NCI-H748 treated with DMSO at 0.1 percent for 48 hours (cell line): Measurements from ENCODE around the gene SHC1.

Experiments
- DNase-seq: peaks from one replicate; lab custom pipeline; 2025; lab: John Stamatoyannopoulos, UW

SHC1 gene

GRCh38 chr1:154973344-154974101, 3.0 kb upstream of the SHC1 start:
- DNase-seq = peak; percentile 90

GRCh38 chr1:154972517-154973343, 2.2 kb upstream of the SHC1 start:
- no peak for DNase-seq

- DNase-seq = no peak
These were observed 1.6 kb upstream of the SHC1 start for GRCh38 chr1:154972213-154972516.

GRCh38 chr1:154971341-154971998, 923 bp upstream of the SHC1 start:
- no peak for DNase-seq

GRCh38 chr1:154969860-154970452, 591 bp downstream of the SHC1 start:
- DNase-seq = no peak

- no peak for DNase-seq
These were observed 1.3 kb downstream of the SHC1 start for GRCh38 chr1:154969246-154969645.

DNA sequence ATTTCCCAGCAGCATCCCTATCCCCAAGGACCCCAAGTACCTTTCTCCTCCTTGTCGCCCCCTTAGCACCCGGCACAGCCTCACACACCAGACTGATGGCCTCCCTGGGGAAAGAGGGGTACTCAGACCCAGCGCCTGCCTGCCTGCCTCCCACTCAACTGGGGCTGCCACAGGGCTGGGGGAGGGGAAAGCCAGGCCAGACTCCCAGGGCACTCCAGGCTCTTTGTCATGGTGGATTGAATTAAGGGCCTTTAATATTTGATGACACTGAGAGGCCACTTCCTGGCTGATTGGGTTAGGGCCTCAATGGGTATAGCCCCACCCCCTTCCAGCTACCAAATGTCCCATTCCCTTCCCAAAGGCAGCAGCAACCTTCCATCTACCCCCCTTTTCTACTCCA, 1.8 kb downstream of the SHC1 start:
- no peak for DNase-seq

- DNase-seq = no peak
These were observed 3.1 kb downstream of the SHC1 start for GRCh38 chr1:154967331-154967950.

GRCh38 chr1:154966111-154966510, 4.4 kb downstream of the SHC1 start:
- no peak for DNase-seq

GRCh38 chr1:154964359-154964758, 6.2 kb downstream of the SHC1 start:
- no peak for DNase-seq

DNA sequence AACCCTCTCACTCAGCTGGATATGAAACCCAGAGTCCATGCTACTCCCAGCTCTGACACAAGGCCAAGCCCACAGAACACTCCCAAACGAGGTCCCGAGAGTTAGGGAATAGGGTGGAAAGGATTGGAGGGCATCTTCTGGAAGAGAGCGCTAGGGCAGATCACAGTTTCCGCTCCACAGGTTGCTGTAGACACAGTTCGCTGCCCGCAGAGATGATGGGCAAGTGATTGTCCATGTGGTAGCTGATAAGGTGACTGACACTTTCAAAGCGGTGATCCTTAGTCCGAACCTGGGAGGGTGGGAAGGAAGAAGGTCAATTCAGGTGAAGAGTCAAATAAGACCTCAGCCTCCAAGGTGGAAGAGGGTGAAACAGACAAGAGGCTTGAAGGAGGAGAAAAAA, 6.9 kb downstream of the SHC1 start:
- DNase-seq = no peak

GRCh38 chr1:154962795-154963330, 7.7 kb downstream of the SHC1 start:
- DNase-seq = no peak

- DNase-seq = no peak
These were observed 8.3 kb downstream of the SHC1 start for GRCh38 chr1:154962156-154962749.

DNA sequence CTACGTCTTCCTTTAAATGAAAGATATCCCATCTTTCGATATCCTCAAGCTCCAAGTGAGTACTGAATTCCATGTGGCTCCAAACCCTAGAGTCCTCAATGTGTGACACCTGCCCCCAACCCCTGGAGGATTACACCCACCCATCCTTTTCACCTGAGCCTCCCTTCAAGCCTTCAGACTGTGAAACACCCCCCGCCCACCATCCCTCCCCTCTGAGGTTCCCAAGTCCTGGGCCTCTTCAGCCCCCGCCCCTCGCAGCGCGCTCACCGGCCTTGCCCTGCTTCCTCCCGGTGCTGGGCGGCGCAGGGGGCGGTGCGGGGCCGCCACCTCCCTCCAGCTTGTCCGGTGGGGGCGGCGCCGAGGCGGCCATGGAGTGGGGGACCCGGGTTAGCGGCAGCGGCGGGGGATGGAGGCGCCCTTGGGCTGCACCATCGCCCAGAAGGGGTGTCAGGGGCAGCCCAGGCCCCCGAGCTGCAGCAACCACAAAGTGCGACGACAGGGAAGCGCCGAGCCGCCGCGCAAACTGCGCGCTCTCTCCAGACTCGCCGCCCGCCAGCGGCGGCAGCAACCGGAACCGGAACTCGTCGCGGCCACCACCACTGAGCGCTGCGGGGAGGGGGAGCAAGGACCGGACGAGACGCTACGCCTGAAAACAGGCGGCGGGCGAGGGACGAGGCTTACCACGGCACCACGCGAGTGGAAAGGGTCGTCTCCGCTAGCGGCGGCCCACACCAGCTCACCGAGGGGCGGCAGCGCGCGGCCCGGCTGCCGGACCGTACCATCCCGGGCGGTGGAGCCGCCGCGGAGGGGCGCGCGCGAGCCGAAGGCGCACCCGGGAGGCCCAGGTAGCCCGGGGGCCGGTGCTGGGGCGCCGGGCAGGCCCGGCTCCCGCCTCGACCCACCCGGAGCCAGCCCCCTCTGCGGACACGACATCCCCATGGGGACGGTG, 9.1 kb downstream of the SHC1 start, which contains the start of gene PYGO2:
Gene PYGO2, minus strand, starts transcription at position 576 of the 949 bp plus-strand sequence. Its CDS starts 206 bp downstream, at position 370.
- peak; percentile 50 for DNase-seq

DNA sequence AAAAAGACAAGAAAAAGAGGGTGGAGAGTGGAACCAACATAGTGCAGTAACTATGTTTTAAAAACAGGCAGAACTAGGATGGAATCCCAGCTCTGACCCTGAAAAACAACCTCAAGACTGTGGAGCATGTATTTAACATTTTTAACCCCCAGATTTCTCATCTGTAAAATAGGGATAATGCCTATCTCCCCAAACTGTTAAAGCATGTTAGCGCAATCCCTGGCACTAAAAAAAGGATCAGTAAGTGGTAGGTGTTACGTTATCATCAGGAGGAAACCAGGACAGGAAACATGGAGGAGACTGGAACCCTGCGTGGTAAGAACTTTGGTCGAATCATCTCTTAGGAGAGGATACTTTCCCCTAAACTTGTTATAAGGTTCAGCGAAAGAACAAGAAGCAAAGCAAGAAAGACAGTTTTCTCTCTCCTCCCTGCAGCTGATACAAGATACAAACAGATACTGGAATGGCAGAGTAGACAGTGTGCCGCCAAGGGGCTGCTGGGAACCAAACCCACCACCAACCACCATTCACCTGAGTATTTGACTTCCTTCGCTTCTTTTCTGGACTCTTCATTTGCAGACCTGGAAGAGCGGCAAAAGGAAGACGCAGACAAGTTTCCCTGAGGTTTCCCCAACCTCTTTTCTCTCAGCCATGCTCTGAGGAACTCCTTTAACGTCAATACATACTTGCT, 10.0 kb downstream of the SHC1 start:
- no peak for DNase-seq

DNA sequence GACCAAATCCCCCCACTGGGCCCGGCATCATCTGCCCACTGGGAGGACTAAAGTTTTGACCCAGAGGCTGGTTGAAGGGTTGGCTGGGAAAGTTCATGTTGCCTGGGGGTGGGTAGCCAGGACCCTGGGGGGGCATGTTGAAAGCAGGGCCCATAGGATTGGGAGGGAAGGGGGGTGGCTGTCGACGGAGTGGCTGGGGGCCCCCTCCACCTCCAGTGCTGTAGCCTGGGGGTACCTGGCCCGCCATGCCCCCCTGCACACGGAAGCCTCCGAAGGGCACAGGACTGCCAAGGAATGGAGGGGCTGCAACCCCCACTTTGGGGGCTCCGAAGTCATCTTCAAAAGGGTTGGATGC, 11.1 kb downstream of the SHC1 start:
- no peak for DNase-seq

GRCh38 chr1:154958681-154959425, 11.7 kb downstream of the SHC1 start:
- DNase-seq = no peak

DNA sequence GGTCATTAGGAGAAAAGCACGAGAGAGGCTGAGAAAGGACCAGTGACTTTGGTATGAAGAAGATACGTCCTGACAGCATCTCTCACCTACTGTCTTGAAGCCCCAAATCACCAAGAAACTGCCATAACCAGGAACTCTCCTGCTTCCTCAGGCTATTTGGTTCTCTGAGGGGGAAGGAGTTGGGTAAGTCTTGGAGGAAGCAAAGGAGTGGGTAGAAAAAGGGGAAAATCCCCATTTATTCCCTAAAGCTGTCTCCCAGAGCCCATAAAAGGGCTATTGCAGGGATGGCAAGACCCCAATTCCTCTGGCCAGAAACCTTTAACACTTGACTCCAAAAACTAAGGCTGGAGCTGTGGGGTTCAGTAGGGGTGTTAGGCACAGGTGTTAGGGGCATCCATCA, 12.5 kb downstream of the SHC1 start:
- DNase-seq = no peak

- DNase-seq = no peak
These were observed 13.4 kb downstream of the SHC1 start for GRCh38 chr1:154957091-154957657.
